ENCODE measurements around the gene PLA2G3.
"Not testable (repeated sequence)": the region's sequence is repeated elsewhere in the genome, so short reads cannot be mapped to it uniquely, and the experiment has no call there.

PLA2G3 gene

GRCh38 chr22:31103899-31104694, 36.2 kb downstream of the PLA2G3 start:
- Histone ChIP-seq H3K4me3 (no peak overlapping the region), H3K27ac (peak overlapping the region in 1 of 21 experiments; percentile 37)

- Histone ChIP-seq H3K27ac (peak overlapping the region in 12 of 21 experiments; percentile 0 to 69 (median 34)), H3K4me3 (no peak overlapping the region)
These were observed 37.2 kb downstream of the PLA2G3 start for GRCh38 chr22:31103111-31103510.

- no peak overlapping the region for H3K4me3 ChIP-seq
- peak overlapping the region in 18 of 21 experiments; percentile 0 to 69 (median 34) for H3K27ac ChIP-seq
These were observed 37.7 kb downstream of the PLA2G3 start for GRCh38 chr22:31102441-31103081.

- Histone ChIP-seq H3K27ac (no peak overlapping the region), H3K4me3 (no peak overlapping the region)
These were observed 39.4 kb downstream of the PLA2G3 start for GRCh38 chr22:31100762-31101525.

GRCh38 chr22:31099841-31100761, 40.2 kb downstream of the PLA2G3 start:
- no peak overlapping the region for H3K4me3 ChIP-seq
- no peak overlapping the region for H3K27ac ChIP-seq

GRCh38 chr22:31099386-31099785, 40.9 kb downstream of the PLA2G3 start:
- peak overlapping the region in 1 of 21 experiments; percentile 30 for H3K27ac ChIP-seq
- no peak overlapping the region for H3K4me3 ChIP-seq

GRCh38 chr22:31098632-31099110, 41.6 kb downstream of the PLA2G3 start:
- H3K27ac ChIP-seq, result peak overlapping the region in 1 of 21 experiments; percentile 30
- no peak overlapping the region for H3K4me3 ChIP-seq

- no peak overlapping the region for H3K27ac ChIP-seq
- no peak overlapping the region for H3K4me3 ChIP-seq
These were observed 42.2 kb downstream of the PLA2G3 start for GRCh38 chr22:31097941-31098631.

GRCh38 chr22:31097539-31097938, 42.8 kb downstream of the PLA2G3 start:
- not testable (repeated sequence) for H3K4me3 ChIP-seq, H3K27ac ChIP-seq

- no peak overlapping the region for H3K27ac ChIP-seq
- no peak overlapping the region for H3K4me3 ChIP-seq
These were observed 43.5 kb downstream of the PLA2G3 start for GRCh38 chr22:31096657-31097279.

GRCh38 chr22:31095637-31096249, 44.6 kb downstream of the PLA2G3 start:
- H3K4me3 ChIP-seq, result no peak overlapping the region
- no peak overlapping the region for H3K27ac ChIP-seq

- H3K4me3 ChIP-seq, result no peak overlapping the region
- H3K27ac ChIP-seq, result no peak overlapping the region
These were observed 45.6 kb downstream of the PLA2G3 start for GRCh38 chr22:31094741-31095140.

- H3K4me3 ChIP-seq, result no peak overlapping the region
- H3K27ac ChIP-seq, result peak overlapping the region in 1 of 21 experiments; percentile 55
These were observed 46.2 kb downstream of the PLA2G3 start for GRCh38 chr22:31094021-31094551.

GRCh38 chr22:31093086-31093850, 47.0 kb downstream of the PLA2G3 start:
- no peak overlapping the region for H3K4me3 ChIP-seq
- no peak overlapping the region for H3K27ac ChIP-seq

- Histone ChIP-seq H3K27ac (no peak overlapping the region), H3K4me3 (no peak overlapping the region)
These were observed 48.1 kb downstream of the PLA2G3 start for GRCh38 chr22:31092161-31092560.

- Histone ChIP-seq H3K4me3 (no peak overlapping the region), H3K27ac (peak overlapping the region in 1 of 21 experiments; percentile 15)
These were observed 49.0 kb downstream of the PLA2G3 start for GRCh38 chr22:31091106-31091975.
